Stimulated activated CD4-positive, alpha-beta T cell treated with anti-CD3 and anti-CD28 coated beads, Interleukin-15, amount 100 ng/mL, for 24 hours (primary cell): ENCODE results near the gene ZNF609.
A peak's percentile ranks its signal among the peaks of the same experiment; 100 is the strongest.
"Not testable (repeated sequence)": the region's sequence is repeated elsewhere in the genome, so short reads cannot be mapped to it uniquely, and the experiment has no call there.

Source experiments
- DNase-seq: peaks from one replicate; pipeline ENCODE4 v3.0.0-alpha.2; 2020

Gene ZNF609

GRCh38 chr15:64630396-64631107 lies 170.2 kb downstream of the ZNF609 start:
- DNase-seq = no peak

DNA sequence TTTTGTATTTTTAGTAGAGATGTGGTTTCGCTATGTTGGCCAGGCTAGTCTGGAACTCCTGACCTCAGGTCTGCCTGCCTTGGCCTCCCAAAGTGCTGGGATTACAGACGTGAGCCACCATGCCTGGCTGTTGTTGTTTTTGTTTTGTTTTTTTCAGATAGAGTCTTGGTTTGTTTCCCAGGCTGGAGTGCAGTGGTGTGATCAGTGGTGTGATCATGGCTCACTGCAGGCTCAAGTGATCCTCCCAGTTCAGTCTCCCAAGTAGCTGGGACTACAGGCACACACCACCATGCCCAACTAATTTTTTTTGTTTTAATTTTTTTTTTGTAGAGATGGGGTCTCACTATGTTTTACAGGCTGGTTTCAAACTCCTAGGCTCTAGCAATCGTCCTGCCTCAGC lies 172.3 kb downstream of the ZNF609 start:
- DNase-seq = not testable (repeated sequence)

DNA sequence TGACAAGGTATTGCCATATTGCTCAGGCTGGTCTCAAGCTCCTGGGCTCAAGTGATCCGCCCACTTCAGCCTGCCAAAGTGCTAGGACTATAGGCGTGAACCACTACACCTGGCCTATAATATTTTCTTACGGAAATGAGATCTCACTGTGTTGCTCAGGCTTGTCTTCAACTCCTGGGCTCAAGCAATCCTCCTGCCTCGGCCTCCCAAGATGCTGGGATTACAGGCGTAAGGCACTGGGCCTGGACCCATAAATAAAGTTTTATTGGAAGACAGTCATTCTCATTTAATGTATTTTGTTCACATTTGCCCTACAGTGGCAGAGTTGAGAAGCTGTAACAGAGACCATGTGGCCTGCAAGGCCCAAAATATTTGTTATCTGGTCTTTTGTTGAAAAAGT lies 173.0 kb downstream of the ZNF609 start:
- no peak for DNase-seq

- DNase-seq = peak; percentile 41
Measured at GRCh38 chr15:64634027-64634426, 173.6 kb downstream of the ZNF609 start.

DNA sequence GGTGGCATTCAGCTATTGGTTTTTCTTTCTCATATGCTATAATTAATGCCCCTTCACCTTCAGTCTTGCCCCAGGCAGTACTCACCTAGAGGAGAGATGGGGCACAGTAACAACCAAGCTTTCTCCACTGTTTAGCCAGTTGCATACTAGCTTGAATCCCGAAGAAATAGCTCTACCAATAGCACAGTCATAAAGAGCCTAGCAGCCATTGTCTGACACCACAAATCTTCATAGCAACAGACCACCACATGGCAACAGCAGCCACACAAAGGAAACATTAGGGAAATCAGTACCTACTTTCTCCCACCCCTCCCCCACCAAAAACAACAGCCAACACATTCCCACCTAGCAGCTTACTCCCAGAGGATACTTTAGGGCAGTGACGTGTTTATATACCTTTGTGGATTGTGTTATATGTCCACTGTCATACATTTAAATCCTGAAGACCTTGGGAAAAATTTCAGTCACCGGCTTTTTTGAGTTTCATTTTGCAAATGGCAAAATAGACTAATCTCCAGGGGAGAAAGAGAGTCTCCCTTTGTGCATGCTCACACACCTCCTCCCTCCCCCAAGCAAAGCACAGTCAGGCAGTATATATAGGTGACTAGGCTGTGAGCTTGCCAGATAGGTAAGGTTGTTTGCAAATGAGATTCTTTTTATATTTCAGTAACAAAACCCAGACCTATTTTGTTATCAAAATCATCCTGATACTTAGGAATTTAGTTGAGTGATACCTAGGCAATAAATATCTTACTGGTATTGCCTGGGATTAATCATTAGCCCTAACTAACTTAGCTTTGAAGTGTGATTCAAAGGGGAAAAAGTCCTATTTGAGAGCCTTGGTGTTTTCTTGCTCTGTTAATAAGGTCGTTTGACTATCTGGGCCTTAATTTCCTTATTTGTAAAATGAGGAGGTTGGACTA lies 174.5 kb downstream of the ZNF609 start:
- DNase-seq = peak; percentile 40

- DNase-seq = no peak
Measured at GRCh38 chr15:64635499-64636495, 175.4 kb downstream of the ZNF609 start.

GRCh38 chr15:64636556-64636955 lies 176.2 kb downstream of the ZNF609 start:
- DNase-seq = no peak

DNA sequence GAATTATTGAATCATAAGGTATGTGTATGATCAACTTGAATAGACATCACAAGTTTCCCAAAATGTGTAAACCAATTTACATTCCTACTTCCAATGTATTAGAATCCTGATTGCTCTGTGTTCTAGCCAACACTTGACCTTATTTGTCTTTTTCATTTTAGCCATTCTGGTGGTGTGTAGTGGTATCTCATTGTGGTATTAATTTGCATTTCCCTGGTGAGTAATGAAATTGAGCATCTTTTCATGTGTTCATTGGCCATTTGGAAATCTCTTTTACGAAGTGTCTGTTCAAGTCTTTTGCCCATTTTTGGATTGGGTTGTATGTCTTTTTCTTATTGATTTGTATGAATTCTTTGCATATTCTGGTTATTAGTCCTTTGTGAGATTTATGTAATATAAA lies 177.0 kb downstream of the ZNF609 start:
- no peak for DNase-seq

- not testable (repeated sequence) for DNase-seq
Measured at GRCh38 chr15:64639744-64640143, 179.4 kb downstream of the ZNF609 start.

- no peak for DNase-seq
Measured at GRCh38 chr15:64640146-64640871, 179.9 kb downstream of the ZNF609 start.

- no peak for DNase-seq
Measured at GRCh38 chr15:64642875-64643274, 182.5 kb downstream of the ZNF609 start.

DNA sequence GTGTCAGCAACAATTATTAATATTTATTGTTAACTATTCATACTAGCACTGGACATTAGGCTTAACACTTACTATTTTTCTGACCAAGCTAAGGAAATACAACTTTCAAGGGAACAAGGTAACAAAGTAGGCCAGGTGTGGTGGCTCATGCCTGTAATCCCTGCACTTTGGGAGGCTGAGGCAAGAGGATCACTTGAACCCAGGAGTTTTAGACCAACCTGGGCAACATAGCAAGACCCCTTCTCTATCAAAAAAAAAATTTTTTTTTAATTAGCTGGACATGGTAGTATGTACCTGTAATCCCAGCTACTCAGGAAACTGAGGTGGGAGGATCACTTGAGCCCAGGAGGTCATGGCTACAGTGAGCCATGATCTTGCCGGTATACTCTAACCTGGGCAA lies 183.3 kb downstream of the ZNF609 start:
- DNase-seq = no peak

GRCh38 chr15:64644811-64645210 lies 184.4 kb downstream of the ZNF609 start:
- DNase-seq = not testable (repeated sequence)

DNA sequence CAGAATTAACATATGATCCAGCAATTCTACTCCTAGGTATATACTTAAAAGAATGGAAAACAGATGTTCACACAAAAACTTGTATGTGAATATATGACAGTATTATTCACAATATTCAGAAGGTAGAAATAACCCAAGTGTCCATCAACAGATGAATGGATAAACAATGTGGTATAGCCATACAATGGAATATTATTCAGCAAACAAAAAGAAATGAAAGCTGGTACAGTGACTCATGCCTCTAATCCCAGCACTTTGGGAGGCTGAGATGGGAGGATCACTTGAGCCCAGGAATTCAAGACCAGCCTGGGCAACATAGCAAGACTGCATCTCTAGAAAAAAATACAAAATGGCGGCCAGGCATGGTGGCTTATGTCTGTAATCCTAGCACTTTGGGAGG lies 185.6 kb downstream of the ZNF609 start:
- DNase-seq = no peak

DNA sequence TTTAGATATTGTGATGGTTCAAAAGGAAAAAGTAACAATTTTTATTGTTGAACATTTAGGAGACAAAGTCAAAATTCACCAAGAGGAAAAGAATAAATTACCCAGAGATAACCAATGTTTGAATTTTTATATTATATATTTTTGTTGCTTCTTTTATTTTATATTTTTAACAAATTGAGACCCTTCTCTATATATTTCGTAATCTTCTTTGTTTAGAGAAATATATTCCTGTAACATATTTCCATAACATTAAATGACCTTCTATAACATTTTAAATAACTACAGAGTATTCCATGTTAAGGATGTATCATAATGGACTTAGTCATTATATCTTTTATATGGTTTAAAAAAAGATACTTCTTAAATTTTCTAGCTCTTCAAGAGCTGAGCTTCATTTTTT lies 187.0 kb downstream of the ZNF609 start:
- no peak for DNase-seq

DNA sequence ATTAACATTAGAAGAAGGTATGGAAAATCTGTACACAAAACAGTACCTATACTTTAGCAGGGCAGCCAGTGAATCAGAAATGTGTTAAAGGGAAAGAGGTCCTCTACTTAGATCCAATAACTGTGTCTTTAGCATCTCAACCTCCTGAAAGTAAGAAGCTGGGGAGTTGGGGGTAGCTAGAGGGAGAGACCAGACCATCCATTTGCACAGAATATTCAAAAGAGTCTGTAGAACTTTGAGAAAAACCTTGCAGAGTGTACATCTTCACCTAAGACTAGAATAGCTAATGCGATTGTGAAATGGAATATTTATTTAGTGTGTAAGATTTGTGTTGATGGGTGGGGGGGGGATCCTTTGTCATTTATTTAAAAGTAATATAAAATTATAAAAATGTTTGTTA lies 190.2 kb downstream of the ZNF609 start:
- no peak for DNase-seq

DNA sequence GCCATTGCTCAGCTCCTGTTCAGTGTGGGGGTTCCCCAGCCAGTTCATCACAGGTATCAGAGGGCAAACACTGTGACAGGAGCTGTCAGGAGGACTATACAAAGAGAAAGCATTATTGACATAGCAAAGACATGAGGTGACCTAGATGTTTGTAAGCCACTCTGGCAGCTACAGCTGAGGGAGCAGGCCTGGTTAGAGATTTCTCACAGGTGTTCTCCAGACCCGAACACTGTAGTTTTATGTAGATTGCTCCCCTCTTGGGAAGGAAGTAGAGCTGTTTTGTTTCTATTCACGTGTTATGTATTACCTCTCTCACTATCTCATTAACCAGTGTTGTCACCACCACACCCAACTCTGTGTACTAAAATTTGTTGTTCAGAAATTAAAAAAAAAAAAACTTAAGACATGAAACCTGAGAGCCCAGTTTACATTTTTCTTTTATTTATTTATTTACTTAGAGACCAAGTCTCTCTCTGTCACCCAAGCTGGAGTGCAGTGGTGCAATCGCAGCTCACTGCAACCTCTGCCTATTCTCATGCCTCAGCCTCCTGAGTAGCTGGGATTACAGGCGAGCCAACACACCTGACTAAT lies 191.3 kb downstream of the ZNF609 start:
- DNase-seq = peak; percentile 38

GRCh38 chr15:64653757-64654156 lies 193.4 kb downstream of the ZNF609 start:
- no peak for DNase-seq

- DNase-seq = no peak
Measured at GRCh38 chr15:64656508-64656907, 196.1 kb downstream of the ZNF609 start.

DNA sequence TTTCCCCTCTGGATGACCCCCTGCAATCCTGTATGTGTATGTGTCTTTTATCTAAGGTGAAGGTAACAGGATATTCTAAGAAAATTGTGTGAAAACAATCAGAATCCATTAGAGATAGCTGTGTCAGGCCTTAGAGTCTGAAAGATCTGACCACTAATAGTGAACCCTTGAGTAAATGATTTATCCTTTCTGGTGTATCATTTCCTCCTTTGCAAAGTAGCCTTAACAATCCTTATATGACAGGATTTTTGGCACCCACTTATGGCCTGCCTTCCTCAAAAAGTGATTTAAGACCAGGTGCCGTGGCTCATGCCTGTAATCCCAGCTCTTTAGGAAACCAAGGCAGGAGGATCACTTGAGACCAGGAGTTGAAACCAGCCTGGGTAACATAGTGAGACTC lies 204.8 kb downstream of the ZNF609 start:
- no peak for DNase-seq

DNA sequence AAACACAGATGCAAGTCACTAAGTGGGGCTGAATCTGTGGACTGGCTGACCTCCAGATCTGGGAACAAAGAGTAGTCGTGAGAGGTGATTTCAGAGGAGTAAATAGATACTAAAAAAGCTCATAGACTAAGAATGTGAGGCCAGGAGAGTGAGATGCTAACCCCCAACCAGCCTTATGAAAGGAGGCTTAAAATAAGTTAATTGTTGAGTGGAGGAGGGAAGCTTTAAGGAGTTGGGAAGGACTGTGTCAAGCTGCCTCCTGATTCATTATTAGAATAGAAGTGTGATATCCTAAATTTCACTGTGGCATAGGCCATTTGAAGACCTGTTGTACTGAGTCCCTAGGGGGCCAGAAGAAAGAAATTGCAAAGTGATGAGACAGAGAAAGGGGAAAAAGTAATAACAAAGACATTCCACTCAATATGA lies 207.4 kb downstream of the ZNF609 start:
- no peak for DNase-seq

GRCh38 chr15:64673866-64674265 lies 213.5 kb downstream of the ZNF609 start:
- DNase-seq = no peak
